GM19455 (cell line): ENCODE measurements around the gene TBC1D10B.

ENCODE experiments used
- ATAC-seq: cut with Tn5 transposase; IDR thresholded peaks from one replicate; pipeline ENCODE4 v1.9.1; 2021; ENCODE audit not compliant: unreplicated experiment

TBC1D10B gene, protein sequence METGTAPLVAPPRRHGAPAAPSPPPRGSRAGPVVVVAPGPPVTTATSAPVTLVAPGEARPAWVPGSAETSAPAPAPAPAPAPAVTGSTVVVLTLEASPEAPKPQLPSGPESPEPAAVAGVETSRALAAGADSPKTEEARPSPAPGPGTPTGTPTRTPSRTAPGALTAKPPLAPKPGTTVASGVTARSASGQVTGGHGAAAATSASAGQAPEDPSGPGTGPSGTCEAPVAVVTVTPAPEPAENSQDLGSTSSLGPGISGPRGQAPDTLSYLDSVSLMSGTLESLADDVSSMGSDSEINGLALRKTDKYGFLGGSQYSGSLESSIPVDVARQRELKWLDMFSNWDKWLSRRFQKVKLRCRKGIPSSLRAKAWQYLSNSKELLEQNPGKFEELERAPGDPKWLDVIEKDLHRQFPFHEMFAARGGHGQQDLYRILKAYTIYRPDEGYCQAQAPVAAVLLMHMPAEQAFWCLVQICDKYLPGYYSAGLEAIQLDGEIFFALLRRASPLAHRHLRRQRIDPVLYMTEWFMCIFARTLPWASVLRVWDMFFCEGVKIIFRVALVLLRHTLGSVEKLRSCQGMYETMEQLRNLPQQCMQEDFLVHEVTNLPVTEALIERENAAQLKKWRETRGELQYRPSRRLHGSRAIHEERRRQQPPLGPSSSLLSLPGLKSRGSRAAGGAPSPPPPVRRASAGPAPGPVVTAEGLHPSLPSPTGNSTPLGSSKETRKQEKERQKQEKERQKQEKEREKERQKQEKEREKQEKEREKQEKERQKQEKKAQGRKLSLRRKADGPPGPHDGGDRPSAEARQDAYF

DNA sequence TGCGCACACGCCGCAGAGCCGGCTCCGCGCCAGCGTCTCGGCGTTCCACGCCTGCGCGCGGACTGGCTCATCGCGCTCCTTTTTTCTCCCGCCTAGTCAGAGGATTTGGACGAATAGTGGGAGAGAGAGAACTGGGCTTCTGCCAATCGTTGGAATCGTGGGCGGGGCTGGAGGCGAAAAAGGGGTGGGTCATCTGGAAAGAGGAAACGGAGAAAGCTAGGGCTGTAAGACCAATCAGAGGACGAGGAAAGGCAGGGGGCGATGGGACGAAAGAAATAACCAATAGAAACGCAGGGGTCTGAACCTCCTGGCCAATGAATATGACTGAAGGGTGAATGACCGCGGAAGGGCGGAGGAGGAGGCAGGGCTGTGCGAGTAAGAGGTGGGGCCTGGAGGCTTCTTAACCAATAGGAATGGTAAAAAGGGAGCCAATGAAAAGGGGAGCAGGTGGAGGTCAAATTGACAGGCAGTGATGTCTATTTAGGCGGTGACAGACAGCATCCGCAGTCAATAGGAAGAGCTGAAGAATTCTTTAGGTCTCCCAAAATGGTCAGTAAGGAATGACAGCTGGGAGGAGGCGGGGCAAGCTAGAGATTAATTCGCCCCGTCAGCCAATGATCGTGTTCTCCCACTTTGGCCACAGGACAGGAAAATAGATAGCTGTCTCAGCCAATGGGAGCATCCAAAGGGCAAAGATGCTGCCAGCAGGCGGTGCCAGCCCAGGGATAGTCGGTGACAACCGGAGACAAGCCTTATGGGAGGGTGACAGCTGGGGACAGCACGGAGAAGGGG lies at the start of gene TBC1D10B:
TBC1D10B (minus strand) TSS at position 39 of the 792 bp plus-strand sequence. CDS start 311 bp downstream, outside the sequence.
- ATAC-seq = peak; percentile 84

DNA sequence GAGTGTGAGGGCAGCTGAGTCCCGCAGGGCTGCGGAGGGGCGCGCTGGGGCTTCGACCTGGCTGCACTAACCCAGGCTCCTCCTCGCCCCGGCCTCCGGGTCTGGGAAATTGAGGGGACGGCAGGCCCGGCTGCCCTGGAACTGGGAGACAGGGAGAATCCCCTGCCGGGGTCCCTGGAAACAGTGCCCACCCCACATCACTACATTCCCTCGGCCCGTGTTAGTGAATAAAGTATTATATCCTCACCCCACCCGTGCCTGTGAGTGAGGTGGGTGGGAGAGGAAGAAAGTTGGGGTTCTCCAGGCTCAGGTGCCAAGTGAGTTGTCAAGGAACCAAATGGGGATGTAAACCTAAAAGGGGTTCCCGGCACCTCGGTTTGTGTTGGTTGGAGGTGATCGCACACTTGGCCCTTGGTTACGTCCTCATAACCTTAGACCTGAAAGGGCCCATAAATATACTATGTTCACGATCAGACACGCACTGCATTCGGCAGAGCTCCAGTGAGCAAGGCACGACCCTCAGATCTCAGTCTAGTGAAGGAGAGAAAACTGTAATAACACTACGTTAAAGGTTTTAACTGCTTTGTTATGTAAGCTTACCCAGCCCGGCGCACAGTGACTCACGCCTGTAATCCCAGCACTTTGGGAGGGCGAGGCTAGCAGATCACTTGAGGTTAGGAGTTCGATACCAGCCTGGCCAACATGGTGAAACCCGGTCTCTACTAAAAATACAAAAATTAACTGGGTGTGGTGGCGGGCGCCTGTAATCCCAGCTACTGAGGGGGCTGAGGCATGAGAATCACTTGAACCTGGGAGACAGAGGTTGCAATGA lies 48.3 kb upstream of the TBC1D10B start:
- no peak for ATAC-seq

DNA sequence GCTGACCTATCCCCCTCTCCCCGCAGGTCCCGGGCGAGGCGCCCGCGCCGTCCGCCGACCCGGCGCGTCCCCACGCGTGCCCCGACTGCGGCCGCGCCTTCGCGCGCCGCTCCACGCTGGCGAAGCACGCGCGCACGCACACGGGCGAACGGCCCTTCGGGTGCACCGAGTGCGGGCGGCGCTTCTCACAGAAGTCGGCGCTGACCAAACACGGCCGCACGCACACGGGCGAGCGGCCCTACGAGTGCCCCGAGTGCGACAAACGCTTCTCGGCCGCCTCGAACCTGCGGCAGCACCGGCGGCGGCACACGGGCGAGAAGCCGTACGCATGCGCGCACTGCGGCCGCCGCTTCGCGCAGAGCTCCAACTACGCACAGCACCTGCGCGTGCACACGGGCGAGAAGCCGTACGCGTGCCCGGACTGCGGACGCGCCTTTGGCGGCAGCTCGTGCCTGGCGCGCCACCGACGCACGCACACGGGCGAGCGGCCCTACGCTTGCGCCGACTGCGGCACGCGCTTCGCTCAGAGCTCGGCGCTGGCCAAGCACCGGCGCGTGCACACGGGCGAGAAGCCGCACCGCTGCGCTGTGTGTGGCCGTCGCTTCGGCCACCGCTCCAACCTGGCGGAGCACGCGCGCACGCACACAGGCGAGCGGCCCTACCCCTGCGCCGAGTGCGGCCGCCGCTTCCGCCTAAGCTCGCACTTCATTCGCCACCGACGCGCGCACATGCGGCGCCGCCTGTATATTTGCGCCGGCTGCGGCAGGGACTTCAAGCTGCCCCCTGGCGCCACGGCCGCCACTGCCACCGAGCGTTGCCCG lies 47.4 kb upstream of the TBC1D10B start:
- ATAC-seq = peak; percentile 80

DNA sequence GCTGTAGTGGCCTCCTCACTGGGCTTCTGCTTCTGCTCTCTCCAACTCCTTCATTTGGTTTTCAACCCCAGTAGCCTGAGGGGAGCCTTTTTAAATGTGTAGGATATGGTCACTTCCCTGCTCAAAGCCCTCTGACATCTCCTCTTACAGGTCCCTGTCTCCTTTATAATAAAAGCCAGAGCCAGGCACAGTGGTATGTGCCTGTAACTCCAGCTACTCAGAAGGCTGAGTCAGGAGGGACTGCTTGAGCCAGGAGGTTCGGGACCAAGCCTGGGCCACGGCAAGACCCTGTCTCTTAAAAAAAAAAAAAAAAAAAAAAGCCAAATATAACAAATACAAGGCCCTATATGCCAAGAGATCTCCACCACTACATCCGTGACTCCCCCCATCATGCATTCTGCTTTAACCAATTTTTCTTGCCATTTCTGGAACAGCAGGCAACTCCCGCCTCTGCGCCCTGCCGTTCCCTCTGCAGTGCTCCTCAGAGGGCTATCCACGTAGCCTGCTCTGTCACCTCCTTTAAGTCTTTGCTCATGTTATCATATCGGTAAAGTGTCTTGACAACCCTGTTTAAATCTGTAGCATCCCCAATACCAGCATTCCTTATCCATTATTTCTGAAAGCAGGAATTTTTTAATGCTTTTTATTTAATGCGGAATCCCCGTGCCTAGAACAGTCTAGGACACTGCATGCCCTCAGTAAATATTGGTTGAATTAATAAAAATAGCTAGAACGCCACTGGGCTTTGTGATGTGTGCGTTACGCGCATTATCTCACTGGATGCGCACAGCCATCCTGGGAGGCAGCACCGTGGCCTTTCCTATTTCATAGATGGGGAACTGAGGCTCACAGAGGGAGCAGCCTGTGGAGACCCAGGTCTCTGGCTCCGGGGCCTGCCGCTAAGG lies 46.6 kb upstream of the TBC1D10B start:
- ATAC-seq = no peak

DNA sequence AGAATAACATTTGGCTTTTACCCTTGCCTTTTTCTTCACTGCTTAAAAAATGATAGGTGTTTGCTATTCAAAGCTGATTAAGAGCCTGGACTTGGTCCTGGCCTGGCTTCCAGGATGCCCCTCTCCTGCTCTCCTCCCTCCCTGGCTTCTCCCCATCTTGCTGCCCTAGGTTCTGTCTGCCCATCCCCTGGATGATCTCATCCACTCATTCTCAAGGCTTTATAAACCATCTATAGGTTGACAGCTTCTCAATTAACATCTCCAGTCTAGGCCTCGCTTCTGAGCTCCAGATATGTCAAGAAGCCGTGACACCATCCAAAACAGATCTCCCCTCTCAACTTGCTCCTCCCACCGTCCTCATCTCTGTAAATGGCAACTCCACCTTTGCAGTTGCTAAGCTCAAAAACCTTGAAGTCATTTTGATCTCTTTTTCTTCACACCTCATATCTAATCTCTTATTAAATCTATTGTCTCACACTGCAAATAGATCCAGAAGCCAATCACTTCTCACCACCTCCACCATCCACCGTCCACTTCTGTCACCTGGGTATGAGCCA lies 45.8 kb upstream of the TBC1D10B start:
- no peak for ATAC-seq

DNA sequence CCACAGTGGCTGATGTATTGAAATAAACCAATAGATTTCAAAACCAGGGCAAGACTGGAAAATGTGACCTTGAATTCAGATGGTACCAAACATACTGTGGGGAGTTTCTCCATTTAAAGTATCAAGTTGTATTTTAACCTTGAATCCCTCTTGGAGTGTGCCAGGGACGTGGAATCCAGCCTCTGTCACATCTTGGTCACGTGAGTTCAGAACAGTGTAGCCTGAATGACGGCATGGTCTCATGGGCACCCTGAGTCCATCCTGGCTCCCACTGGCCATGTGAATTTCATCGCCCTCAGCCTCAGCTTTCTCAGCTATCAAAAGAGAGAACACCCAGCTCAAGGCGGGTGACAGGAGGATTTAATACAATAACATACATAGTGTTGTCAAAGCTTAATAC lies 43.9 kb upstream of the TBC1D10B start:
- no peak for ATAC-seq

DNA sequence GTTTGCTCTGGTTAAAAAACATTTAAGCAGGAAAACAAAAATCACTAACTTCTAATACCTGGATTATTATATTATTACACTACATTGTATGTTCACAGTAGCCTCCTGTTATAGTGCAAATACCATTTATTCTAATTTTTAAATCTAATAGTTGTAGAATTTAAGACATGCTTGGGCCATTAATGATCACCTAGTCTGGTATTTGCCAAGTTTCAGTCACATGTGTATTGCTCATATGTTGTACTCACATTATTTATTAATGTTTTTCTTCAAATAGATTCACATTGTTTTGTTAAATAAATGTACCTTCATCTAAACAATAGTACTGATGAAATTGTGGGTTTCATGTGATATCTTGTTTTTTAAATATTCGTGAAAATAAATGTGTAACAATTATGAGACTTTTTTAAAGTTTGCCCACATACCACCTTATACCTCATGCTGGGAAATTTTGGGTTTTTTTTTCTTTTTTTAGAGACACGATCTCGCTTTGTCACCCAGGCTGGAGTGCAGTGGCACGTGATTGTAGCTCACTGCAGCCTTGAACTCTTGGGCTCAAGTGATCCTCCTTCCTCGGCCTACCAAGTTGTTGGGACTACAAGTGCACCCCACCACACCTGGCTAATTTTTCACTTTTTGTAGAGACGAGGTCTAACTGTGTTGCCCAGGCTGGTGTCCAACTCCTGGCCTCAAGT lies 43.0 kb upstream of the TBC1D10B start:
- ATAC-seq = no peak

DNA sequence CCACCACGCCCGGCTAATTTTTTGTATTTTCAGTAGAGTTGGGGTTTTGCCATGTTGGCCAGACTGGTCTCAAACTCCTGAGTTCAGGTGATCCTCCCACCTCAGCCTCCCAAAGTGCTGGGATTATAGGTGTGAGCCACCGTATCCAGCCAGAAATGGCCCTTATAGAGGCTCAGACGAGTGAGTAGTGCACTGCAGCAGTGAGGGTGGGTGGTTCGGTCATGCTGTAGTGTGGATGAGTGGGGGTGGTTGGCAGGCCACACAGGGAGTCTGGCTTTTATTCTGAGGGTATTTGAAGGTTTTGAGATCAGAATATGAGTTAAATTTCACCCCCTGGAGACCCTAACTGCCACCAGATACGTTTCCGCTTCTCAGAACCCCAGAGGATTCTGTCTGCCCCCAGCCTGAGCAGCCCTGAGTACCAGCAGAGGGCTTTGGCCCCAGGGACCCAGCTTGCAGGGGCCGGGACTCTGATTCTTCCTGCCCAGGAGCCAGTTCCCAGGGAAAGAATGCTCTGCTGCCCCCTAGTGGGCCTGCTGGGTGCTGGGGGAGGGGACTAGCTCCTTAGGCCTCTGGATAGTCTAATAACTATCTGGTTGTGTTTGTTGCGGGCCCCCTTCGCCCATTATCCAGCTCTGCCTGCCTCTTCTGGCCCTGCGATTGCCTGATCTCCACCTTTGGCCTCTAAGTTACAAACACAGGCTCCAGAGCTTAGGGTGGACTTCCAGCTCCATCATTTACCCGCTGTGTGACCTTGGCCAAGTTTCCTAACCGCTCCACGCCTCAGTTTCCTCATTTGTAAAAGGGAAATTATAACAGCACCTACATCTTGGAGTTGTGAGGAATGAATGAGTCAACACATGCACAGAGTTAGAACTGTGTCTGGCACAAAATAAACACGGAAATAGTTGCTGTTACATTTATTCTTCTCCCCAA lies 39.1 kb upstream of the TBC1D10B start:
- no peak for ATAC-seq

DNA sequence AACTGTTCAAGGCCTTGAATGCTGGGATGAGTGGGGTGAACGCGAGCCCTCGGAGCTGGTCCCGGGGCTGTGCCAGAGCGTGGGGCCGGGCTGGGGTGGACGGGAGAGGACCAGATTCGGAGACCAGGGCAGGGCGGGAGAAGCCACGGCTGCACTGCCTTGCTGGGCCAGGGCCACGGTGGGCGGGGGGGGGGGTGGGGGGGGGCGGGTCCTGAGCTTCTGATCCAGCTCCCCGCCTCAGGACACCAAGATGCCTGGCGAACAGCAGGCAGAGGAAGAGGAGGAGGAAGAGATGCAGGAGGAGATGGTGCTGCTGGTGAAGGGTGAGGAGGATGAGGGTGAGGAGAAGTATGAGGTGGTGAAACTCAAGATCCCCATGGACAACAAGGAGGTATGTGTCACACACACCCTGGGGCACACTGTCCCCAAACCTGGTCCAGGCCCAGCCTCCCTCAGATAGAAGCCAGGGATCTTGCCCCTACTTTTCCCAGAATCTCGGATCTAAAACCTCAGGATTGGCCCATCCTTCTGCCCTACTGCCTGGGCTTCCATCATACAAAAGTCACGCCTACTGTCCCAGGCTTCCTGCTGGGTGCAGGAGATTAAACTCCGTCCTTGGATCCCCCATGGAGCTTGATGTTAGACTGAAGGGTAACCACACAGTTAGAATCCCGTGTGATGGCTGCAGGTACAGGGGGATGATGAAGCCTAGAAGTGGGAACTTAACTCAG lies 37.7 kb upstream of the TBC1D10B start:
- no peak for ATAC-seq

DNA sequence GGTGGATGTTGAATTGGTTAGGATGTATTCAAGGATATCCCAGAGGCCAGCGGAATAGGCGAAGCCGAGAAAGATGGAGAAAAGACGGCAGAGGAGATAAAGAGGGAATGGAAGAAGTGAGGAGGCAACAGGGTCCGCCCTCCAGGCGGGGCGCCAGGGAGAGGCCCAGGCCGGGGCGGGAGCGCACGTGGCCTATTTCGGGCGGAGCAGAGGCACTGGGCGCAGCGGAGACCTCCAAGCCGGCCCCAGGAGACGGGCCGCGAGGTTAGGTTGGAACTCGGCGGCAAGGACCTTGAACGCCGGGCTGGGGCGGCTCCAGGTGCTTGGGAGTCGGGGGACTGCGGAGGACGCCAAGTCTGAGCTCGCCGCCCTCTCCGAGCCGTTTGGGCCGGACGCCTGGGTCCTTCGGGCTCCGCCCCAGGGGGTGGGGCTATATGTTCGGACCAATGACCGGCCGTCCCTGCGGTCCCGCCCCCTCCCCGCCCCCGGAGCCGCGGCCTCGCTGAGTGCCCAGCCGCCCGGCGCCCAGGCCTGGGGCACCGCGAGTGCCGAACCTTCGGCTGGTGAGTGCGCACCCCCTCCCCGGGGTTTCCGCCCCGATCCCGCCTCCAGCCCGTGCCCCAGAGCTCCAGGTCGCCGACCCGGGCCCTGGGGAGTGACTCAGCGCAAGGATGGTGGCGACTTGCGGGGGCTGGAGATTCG lies 37.0 kb upstream of the TBC1D10B start, which contains the start of gene ZNF771:
ZNF771 (plus strand) TSS at position 505 of the 702 bp plus-strand sequence. CDS start 448 bp downstream, outside the sequence.
- ATAC-seq = peak; percentile 74

DNA sequence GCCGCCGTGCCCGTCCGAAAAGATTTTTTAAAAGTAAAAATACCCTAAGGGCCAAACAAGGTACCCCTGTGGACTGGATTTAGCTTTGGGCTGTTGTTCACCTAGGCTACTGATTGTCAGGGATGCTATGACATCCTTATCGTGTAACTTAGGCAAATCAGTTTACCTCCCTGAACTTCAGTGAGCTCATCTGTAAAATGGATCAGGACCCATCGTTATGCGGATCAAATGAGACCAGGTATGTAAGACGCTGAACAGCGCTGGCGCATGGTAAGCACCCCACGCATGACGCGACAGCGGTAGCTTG lies 36.5 kb upstream of the TBC1D10B start:
- ATAC-seq = no peak

DNA sequence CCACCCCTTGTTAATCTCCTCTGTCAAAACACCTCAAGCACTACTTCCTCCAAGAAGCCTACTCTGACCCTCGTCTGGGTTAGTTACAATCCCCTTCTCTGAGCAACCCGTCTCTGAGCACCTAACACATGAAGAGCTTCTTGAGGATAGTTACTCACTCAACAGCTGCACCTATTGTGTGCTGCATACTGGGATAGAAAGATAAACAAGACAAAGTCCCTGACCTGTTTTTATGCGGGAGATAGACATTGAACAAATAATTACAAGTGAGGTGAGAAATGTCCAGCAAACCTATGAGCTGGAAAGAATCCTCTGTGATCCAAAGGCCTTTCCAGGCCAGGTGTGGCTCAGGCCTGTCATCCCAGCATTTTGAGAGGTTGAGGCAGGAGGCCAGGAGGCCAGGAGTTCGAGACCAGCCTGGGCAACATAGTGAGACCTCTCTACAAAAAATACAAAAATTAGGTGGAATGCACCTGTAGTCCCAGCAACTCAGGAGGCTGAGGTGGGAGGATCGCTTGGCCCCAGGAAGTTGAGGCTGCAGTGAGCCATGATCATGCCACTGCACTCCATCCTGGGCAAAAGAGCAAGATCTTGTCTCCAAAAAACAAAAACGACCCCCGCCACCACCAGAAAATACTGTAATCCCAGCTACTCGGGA lies 31.6 kb upstream of the TBC1D10B start:
- no peak for ATAC-seq

DNA sequence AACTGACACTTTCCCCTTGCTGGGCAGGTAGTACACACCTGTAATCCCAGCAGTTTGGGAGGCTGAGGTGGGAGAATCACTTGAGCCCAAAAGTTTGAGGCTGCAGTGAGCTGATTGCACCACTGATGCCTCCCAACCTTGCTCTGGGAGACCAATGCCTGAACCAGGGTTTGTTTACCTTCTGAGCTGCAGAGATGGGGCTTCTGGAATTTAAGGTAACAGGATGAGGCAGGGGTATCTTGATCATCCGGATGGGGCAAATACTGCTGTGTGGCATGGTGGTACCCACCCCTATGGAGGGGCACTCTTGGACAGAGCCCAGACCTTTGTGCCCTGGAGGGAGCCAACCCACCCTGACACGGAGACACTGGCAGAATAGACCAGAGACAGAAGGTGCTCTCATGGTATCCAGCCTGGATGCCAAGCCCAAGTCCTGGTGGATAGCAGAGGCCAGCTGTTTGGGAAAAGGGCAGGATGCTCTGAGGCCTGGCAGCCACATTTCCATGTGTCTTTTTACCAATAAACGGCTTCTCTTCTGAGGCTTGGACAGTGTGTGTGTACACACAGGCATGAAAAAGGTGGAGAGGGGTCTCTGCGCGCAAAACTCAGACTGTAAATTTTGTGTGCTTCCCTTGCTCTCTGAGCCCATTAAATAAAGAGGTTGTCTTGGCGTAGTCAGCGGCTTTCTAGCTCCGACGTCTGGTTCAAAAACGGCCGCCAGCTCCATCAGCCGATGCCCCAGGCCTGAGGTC lies 29.3 kb upstream of the TBC1D10B start:
- ATAC-seq = no peak
